Type B pancreatic cell (in vitro differentiated cells): ENCODE results near the gene TBC1D23. TPM values are rescaled to one million over a fixed set of nuclear protein-coding genes. Genes with fewer than 3 reads are reported as not detected.

ENCODE experiments used
- DNase-seq: peaks from one replicate; pipeline ENCODE4 v3.0.0; 2021; ENCODE audit warnings: mixed read lengths; ENCODE audit not compliant: unreplicated experiment; ENCODE audit errors: extremely low spot score
- H3K27ac Mint-ChIP-seq: 2 replicates; pipeline ENCODE4 v1.8.0; 2021; ENCODE audit warnings: mild to moderate bottlenecking, mixed read lengths
- H3K27me3 Mint-ChIP-seq: 2 replicates; pipeline ENCODE4 v1.8.0; 2021; ENCODE audit warnings: mixed read lengths
- H3K36me3 Mint-ChIP-seq: 2 replicates; pipeline ENCODE4 v1.8.0; 2021; ENCODE audit warnings: mixed read lengths
- H3K4me1 Mint-ChIP-seq: one replicate; pipeline ENCODE4 v1.8.0; 2021; ENCODE audit warnings: mixed read lengths; ENCODE audit not compliant: unreplicated experiment
- H3K4me3 Mint-ChIP-seq: 2 replicates; pipeline ENCODE4 v1.8.0; 2021; ENCODE audit warnings: mild to moderate bottlenecking, mixed read lengths
- H3K9me3 Mint-ChIP-seq: 2 replicates; pipeline ENCODE4 v1.8.0; 2021; ENCODE audit warnings: mixed read lengths
- CTCF ChIP-seq: fragments of 200-600 bp; sonication (generic); conservative IDR thresholded peaks from 2 replicates; pipeline ENCODE4 v1.5.0; 2021; ENCODE audit warnings: antibody characterized with exemption, mild to moderate bottlenecking
- total RNA-seq: library from RNA; stranded (reverse); gene quantifications from 2 replicates; pipeline ENCODE4 v1.2.1, GENCODE V29; 2021; ENCODE audit warnings: low replicate concordance

The TBC1D23 gene
- total RNA-seq, 1 donor from 2014 or later: 39.6 TPM

GRCh38 chr3:100354850-100355249, 94.1 kb downstream of the TBC1D23 start:
- no peaks in the 10 kb centered on the region for H3K4me1 Mint-ChIP-seq
- no peak overlapping the region for H3K27ac Mint-ChIP-seq
- H3K4me3 Mint-ChIP-seq: no peak overlapping the region
- DNase-seq: no peak
- peaks cover 29% of the 10 kb centered on the region for H3K36me3 Mint-ChIP-seq
- no peak for TF ChIP-seq CTCF
- no peaks in the 10 kb centered on the region for H3K27me3 Mint-ChIP-seq
- H3K9me3 Mint-ChIP-seq: no peaks in the 10 kb centered on the region

- no peak for TF ChIP-seq CTCF
- DNase-seq: no peak
- Mint-ChIP-seq H3K9me3 (peaks cover 5% of the 10 kb centered on the region), H3K4me1 (no peaks in the 10 kb centered on the region), H3K27me3 (no peaks in the 10 kb centered on the region), H3K4me3 (no peak overlapping the region), H3K27ac (no peak overlapping the region), H3K36me3 (peaks cover 27% of the 10 kb centered on the region)
These were observed 97.6 kb downstream of the TBC1D23 start for GRCh38 chr3:100358413-100358812.

GRCh38 chr3:100359035-100359434, 98.2 kb downstream of the TBC1D23 start:
- peaks cover 31% of the 10 kb centered on the region for H3K36me3 Mint-ChIP-seq
- no peak for DNase-seq
- peaks cover 5% of the 10 kb centered on the region for H3K9me3 Mint-ChIP-seq
- no peaks in the 10 kb centered on the region for H3K4me1 Mint-ChIP-seq
- no peak for TF ChIP-seq CTCF
- no peak overlapping the region for H3K27ac Mint-ChIP-seq
- no peaks in the 10 kb centered on the region for H3K27me3 Mint-ChIP-seq
- no peak overlapping the region for H3K4me3 Mint-ChIP-seq

- H3K27me3 Mint-ChIP-seq: no peaks in the 10 kb centered on the region
- H3K4me3 Mint-ChIP-seq: no peak overlapping the region
- no peak for DNase-seq
- peaks cover 39% of the 10 kb centered on the region for H3K36me3 Mint-ChIP-seq
- peaks cover 5% of the 10 kb centered on the region for H3K9me3 Mint-ChIP-seq
- H3K27ac Mint-ChIP-seq: no peak overlapping the region
- no peak for TF ChIP-seq CTCF
- no peaks in the 10 kb centered on the region for H3K4me1 Mint-ChIP-seq
These were observed 100.1 kb downstream of the TBC1D23 start for GRCh38 chr3:100360757-100361496.

- Mint-ChIP-seq H3K9me3 (peaks cover 5% of the 10 kb centered on the region), H3K4me1 (no peaks in the 10 kb centered on the region), H3K27me3 (no peaks in the 10 kb centered on the region), H3K27ac (no peak overlapping the region), H3K4me3 (no peak overlapping the region), H3K36me3 (peaks cover 40% of the 10 kb centered on the region)
- no peak for TF ChIP-seq CTCF
- no peak for DNase-seq
These were observed 101.1 kb downstream of the TBC1D23 start for GRCh38 chr3:100361897-100362296.
